GM21723 (cell line): ENCODE results near the gene SLC11A1.

ENCODE experiments used
- ATAC-seq: cut with Tn5 transposase; IDR thresholded peaks from one replicate; pipeline ENCODE4 v1.9.1; 2021; ENCODE audit warnings: mild to moderate bottlenecking, moderate library complexity; ENCODE audit not compliant: unreplicated experiment

SLC11A1 gene

GRCh38 chr2:218431878-218432277 lies 49.8 kb downstream of the SLC11A1 start:
- no peak for ATAC-seq

- no peak for ATAC-seq
These were observed 50.7 kb downstream of the SLC11A1 start for GRCh38 chr2:218432676-218433365.

- ATAC-seq, result no peak
These were observed 52.4 kb downstream of the SLC11A1 start for GRCh38 chr2:218434456-218434855.

GRCh38 chr2:218435003-218435982 lies 53.2 kb downstream of the SLC11A1 start:
- ATAC-seq, result no peak

GRCh38 chr2:218436992-218437391 lies 54.9 kb downstream of the SLC11A1 start:
- no peak for ATAC-seq

GRCh38 chr2:218437969-218438368 lies 55.9 kb downstream of the SLC11A1 start:
- ATAC-seq, result no peak

- no peak for ATAC-seq
These were observed 56.5 kb downstream of the SLC11A1 start for GRCh38 chr2:218438596-218438995.

- no peak for ATAC-seq
These were observed 62.8 kb downstream of the SLC11A1 start for GRCh38 chr2:218444692-218445357.

- ATAC-seq, result no peak
These were observed 63.5 kb downstream of the SLC11A1 start for GRCh38 chr2:218445602-218446001.
